CD4-positive, CD25-positive, alpha-beta regulatory T cell (primary cell): ENCODE measurements around the gene KRTAP4-6. TPM values are rescaled to one million over a fixed set of nuclear protein-coding genes. Genes with fewer than 3 reads are reported as not detected.
"Not testable (repeated sequence)": the region's sequence is repeated elsewhere in the genome, so short reads cannot be mapped to it uniquely, and the experiment has no call there.

Experiments used
- ATAC-seq, 2 donors: fragments of 150-1000 bp; cut with Tn5 transposase; one replicate each; pipeline ENCODE4 v1.10.0; 2021; ENCODE audit warnings: low read depth in 2 of 2, moderate number of reproducible peaks in 2 of 2, moderate library complexity in 1 of 2
- DNase-seq, 3 donors: peaks; one replicate each; pipeline versions ENCODE4 v3.0.0 to v3.0.0-alpha.2; 2012 to 2022; ENCODE audit warnings: mixed read lengths in 1 of 3
- H3K27ac ChIP-seq: one replicate; pipeline ENCODE4 v1.7.0; 2013; ENCODE audit warnings: mild to moderate bottlenecking, low read length; ENCODE audit not compliant: insufficient read depth, poor library complexity, severe bottlenecking
- H3K27me3 ChIP-seq: one replicate; pipeline ENCODE4 v1.7.0; 2013; ENCODE audit warnings: low read length; ENCODE audit not compliant: control insufficient read depth, insufficient read depth
- H3K36me3 ChIP-seq: one replicate; pipeline ENCODE4 v1.7.0; 2013; ENCODE audit warnings: mild to moderate bottlenecking, low read length, moderate library complexity; ENCODE audit not compliant: control insufficient read depth, insufficient read depth
- H3K4me1 ChIP-seq: 2 replicates; pipeline ENCODE4 v1.7.0; 2013; ENCODE audit warnings: mild to moderate bottlenecking, low read length; ENCODE audit not compliant: insufficient read depth, control insufficient read depth, poor library complexity, severe bottlenecking
- H3K4me3 ChIP-seq: one replicate; pipeline ENCODE4 v1.7.0; 2013; ENCODE audit warnings: low read depth, mild to moderate bottlenecking, low read length, moderate library complexity
- H3K9me3 ChIP-seq, 2 experiments: 1 replicate in 1 of 2; 2 replicates in 1 of 2; pipeline ENCODE4 v1.7.0; 2013; ENCODE audit warnings: low read length in 2 of 2, mild to moderate bottlenecking in 1 of 2, moderate library complexity in 1 of 2; ENCODE audit not compliant: control insufficient read depth in 2 of 2
- H3K27ac Mint-ChIP-seq, 3 donors: one replicate each; pipeline ENCODE4 v1.8.0; 2020 to 2022; ENCODE audit warnings: mild to moderate bottlenecking in 3 of 3, mixed read lengths in 3 of 3, moderate library complexity in 2 of 3
- H3K27me3 Mint-ChIP-seq: one replicate; pipeline ENCODE4 v1.8.0; 2022; ENCODE audit warnings: mild to moderate bottlenecking, mixed read lengths
- H3K36me3 Mint-ChIP-seq: one replicate; pipeline ENCODE4 v1.8.0; 2020; ENCODE audit warnings: mixed read lengths
- H3K4me1 Mint-ChIP-seq, 4 donors: one replicate each; pipeline ENCODE4 v1.8.0; 2020 to 2022; ENCODE audit warnings: mixed read lengths in 4 of 4, mild to moderate bottlenecking in 1 of 4
- H3K4me3 Mint-ChIP-seq, 4 donors: one replicate each; pipeline ENCODE4 v1.8.0; 2020 to 2022; ENCODE audit warnings: mild to moderate bottlenecking in 4 of 4, mixed read lengths in 4 of 4, moderate library complexity in 3 of 4
- H3K9me3 Mint-ChIP-seq, 7 donors: one replicate each; pipeline ENCODE4 v1.8.0; 2020 to 2022; ENCODE audit warnings: mixed read lengths in 7 of 7, mild to moderate bottlenecking in 3 of 7, moderate library complexity in 2 of 7
- polyA plus RNA-seq, 4 donors: library from polyadenylated mRNA; unstranded; fragments of 300-500 nt; fragmentation: Illumina TruSeq; gene quantifications; one replicate each; pipeline ENCODE4 v1.2.3, GENCODE V29; 2021
- total RNA-seq: library from RNA; stranded (reverse); gene quantifications from one replicate; pipeline ENCODE4 v1.2.3, GENCODE V29; 2022

The KRTAP4-6 gene
- total and polyA plus RNA-seq, 5 donors from 2014 or later: not detected

- H3K36me3 Mint-ChIP-seq: no peaks in the 10 kb centered on the region
- Histone ChIP-seq H3K9me3 (peaks cover 0 to 5% of the 10 kb centered on the region in 2 experiments), H3K36me3 (no peaks in the 10 kb centered on the region), H3K27ac (no peak overlapping the region), H3K4me3 (no peak overlapping the region), H3K27me3 (peaks cover 3% of the 10 kb centered on the region), H3K4me1 (peaks cover 9% of the 10 kb centered on the region)
- no peak overlapping the region for H3K27ac Mint-ChIP-seq
- peaks cover 0 to 6% (median 0%) of the 10 kb centered on the region in 7 donors for H3K9me3 Mint-ChIP-seq
- H3K4me1 Mint-ChIP-seq: peaks cover 7 to 21% (median 10%) of the 10 kb centered on the region in 4 donors
- no peak for DNase-seq
- no peak overlapping the region for H3K4me3 Mint-ChIP-seq
- no peak for ATAC-seq
- H3K27me3 Mint-ChIP-seq: peaks cover 29% of the 10 kb centered on the region
These were observed 24.0 kb downstream of the KRTAP4-6 start for GRCh38 chr17:41116297-41116696.

GRCh38 chr17:41111151-41111885, 29.0 kb downstream of the KRTAP4-6 start:
- Mint-ChIP-seq H3K4me3 (no peak overlapping the region), H3K36me3 (no peaks in the 10 kb centered on the region), H3K9me3 (peaks cover 0 to 9% (median 2%) of the 10 kb centered on the region in 7 donors), H3K4me1 (peaks cover 0 to 9% (median 0%) of the 10 kb centered on the region in 4 donors), H3K27me3 (peaks cover 16% of the 10 kb centered on the region), H3K27ac (no peak overlapping the region)
- H3K4me3 ChIP-seq: no peak overlapping the region
- no peak for DNase-seq
- H3K4me1 ChIP-seq: no peaks in the 10 kb centered on the region
- peaks cover 0 to 5% of the 10 kb centered on the region in 2 experiments for H3K9me3 ChIP-seq
- no peaks in the 10 kb centered on the region for H3K36me3 ChIP-seq
- no peak overlapping the region for H3K27ac ChIP-seq
- peaks cover 3% of the 10 kb centered on the region for H3K27me3 ChIP-seq
- no peak for ATAC-seq

GRCh38 chr17:41108728-41109386, 31.5 kb downstream of the KRTAP4-6 start:
- not testable (repeated sequence) for DNase-seq, H3K4me1 Mint-ChIP-seq, H3K27me3 ChIP-seq, H3K9me3 Mint-ChIP-seq, H3K27ac ChIP-seq, ATAC-seq, H3K4me3 ChIP-seq, H3K4me1 ChIP-seq, H3K4me3 Mint-ChIP-seq, H3K36me3 Mint-ChIP-seq, H3K36me3 ChIP-seq, H3K27ac Mint-ChIP-seq, H3K9me3 ChIP-seq
- peaks cover 18% of the 10 kb centered on the region for H3K27me3 Mint-ChIP-seq

GRCh38 chr17:41107941-41108450, 32.3 kb downstream of the KRTAP4-6 start:
- Mint-ChIP-seq H3K27me3 (peaks cover 18% of the 10 kb centered on the region), H3K36me3 (no peaks in the 10 kb centered on the region), H3K9me3 (peaks cover 0 to 5% (median 2%) of the 10 kb centered on the region in 7 donors), H3K4me1 (peaks cover 0 to 7% (median 0%) of the 10 kb centered on the region in 4 donors), H3K27ac (no peak overlapping the region), H3K4me3 (no peak overlapping the region)
- Histone ChIP-seq H3K36me3 (no peaks in the 10 kb centered on the region), H3K4me3 (no peak overlapping the region), H3K9me3 (peaks cover 0 to 3% of the 10 kb centered on the region in 2 experiments), H3K27ac (no peak overlapping the region), H3K27me3 (no peaks in the 10 kb centered on the region), H3K4me1 (no peaks in the 10 kb centered on the region)
- ATAC-seq (no peak), DNase-seq (no peak)

GRCh38 chr17:41105347-41105746, 35.0 kb downstream of the KRTAP4-6 start, which contains the start of gene KRTAP4-9:
Gene KRTAP4-9, plus strand, starts transcription at chr17:41105389. Its CDS starts 0 bp downstream, at chr17:41105389.
- ATAC-seq, DNase-seq, H3K27me3 ChIP-seq, H3K36me3 ChIP-seq, H3K27ac Mint-ChIP-seq, H3K9me3 ChIP-seq, H3K4me3 Mint-ChIP-seq, H3K4me3 ChIP-seq, H3K9me3 Mint-ChIP-seq, H3K4me1 Mint-ChIP-seq, H3K36me3 Mint-ChIP-seq, H3K4me1 ChIP-seq, H3K27ac ChIP-seq: not testable (repeated sequence)
- peaks cover 13% of the 10 kb centered on the region for H3K27me3 Mint-ChIP-seq

GRCh38 chr17:41104386-41105038, 35.8 kb downstream of the KRTAP4-6 start:
- H3K27me3 ChIP-seq, H3K9me3 ChIP-seq, H3K27ac ChIP-seq, H3K4me3 ChIP-seq, H3K27ac Mint-ChIP-seq, H3K36me3 ChIP-seq, ATAC-seq, H3K4me3 Mint-ChIP-seq, H3K36me3 Mint-ChIP-seq, H3K9me3 Mint-ChIP-seq, H3K4me1 ChIP-seq, DNase-seq: not testable (repeated sequence)
- peaks cover 18% of the 10 kb centered on the region for H3K27me3 Mint-ChIP-seq
- H3K4me1 Mint-ChIP-seq: peaks cover 0 to 16% (median 2%) of the 10 kb centered on the region in 4 donors

GRCh38 chr17:41103896-41104295, 36.4 kb downstream of the KRTAP4-6 start:
- Histone ChIP-seq H3K27me3 (peaks cover 4% of the 10 kb centered on the region), H3K4me3 (no peak overlapping the region), H3K4me1 (no peaks in the 10 kb centered on the region), H3K36me3 (no peaks in the 10 kb centered on the region), H3K27ac (no peak overlapping the region), H3K9me3 (no peaks in the 10 kb centered on the region)
- H3K9me3 Mint-ChIP-seq: peaks cover 0 to 5% (median 0%) of the 10 kb centered on the region in 7 donors
- no peak for ATAC-seq
- no peak overlapping the region for H3K4me3 Mint-ChIP-seq
- DNase-seq: no peak
- no peaks in the 10 kb centered on the region for H3K36me3 Mint-ChIP-seq
- no peak overlapping the region for H3K27ac Mint-ChIP-seq
- H3K4me1 Mint-ChIP-seq: peaks cover 0 to 16% (median 2%) of the 10 kb centered on the region in 4 donors
- H3K27me3 Mint-ChIP-seq: peaks cover 18% of the 10 kb centered on the region
